ENCODE data around the gene CACNG7.

Gene CACNG7

GRCh38 chr19:53982001-53982451 lies 72.9 kb downstream of the CACNG7 start:
- DNase-seq (ENCODE audit: low read depth in 3 of 3) = no peak

- DNase-seq (ENCODE audit: low read depth in 3 of 3) = no peak
Observed at GRCh38 chr19:53982611-53983010, 73.5 kb downstream of the CACNG7 start.

GRCh38 chr19:53983457-53984289 lies 74.6 kb downstream of the CACNG7 start:
- DNase-seq (ENCODE audit: low read depth in 3 of 3) = no peak

DNA sequence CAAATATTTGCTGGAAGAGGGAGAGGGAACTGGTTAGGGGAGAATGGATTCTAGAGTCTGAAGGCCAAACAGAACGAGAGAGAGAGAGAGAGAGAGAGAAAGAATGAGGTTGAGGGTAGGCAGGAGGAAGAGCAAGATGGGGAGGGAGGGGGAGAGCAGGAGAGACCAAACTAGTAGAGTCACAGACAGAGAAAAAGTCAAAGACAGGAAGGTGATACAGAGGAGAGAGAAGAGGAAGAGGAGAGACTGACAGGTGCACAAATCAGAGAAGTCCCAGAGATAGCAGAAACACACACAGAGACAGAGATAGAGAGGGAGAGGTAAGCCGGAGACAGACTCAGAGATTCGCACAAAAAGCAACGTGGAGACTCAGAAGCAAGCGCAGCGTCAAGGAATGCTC lies 76.8 kb downstream of the CACNG7 start:
- DNase-seq (ENCODE audit: low read depth in 3 of 3) = no peak

DNA sequence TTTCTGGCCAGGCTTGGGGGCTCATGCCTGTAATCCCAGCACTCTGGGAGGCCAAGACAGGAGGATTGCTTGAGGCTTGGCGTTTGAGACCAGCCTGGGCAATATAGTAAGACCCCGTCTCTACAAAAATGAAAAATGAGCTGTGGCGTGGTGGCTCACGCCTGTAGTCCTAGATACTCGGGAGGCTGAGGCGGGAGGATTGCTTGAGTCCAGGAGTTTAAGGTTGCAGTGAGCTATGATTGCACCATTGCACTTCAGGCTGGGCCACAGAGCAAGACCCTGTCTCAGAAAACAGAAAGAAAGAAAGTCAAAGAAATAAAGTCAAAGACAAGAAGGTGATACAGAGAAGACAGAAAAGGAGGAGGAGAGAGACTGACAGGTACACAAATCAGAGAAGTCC lies 79.9 kb downstream of the CACNG7 start:
- DNase-seq (ENCODE audit: low read depth in 3 of 3) = no peak

DNA sequence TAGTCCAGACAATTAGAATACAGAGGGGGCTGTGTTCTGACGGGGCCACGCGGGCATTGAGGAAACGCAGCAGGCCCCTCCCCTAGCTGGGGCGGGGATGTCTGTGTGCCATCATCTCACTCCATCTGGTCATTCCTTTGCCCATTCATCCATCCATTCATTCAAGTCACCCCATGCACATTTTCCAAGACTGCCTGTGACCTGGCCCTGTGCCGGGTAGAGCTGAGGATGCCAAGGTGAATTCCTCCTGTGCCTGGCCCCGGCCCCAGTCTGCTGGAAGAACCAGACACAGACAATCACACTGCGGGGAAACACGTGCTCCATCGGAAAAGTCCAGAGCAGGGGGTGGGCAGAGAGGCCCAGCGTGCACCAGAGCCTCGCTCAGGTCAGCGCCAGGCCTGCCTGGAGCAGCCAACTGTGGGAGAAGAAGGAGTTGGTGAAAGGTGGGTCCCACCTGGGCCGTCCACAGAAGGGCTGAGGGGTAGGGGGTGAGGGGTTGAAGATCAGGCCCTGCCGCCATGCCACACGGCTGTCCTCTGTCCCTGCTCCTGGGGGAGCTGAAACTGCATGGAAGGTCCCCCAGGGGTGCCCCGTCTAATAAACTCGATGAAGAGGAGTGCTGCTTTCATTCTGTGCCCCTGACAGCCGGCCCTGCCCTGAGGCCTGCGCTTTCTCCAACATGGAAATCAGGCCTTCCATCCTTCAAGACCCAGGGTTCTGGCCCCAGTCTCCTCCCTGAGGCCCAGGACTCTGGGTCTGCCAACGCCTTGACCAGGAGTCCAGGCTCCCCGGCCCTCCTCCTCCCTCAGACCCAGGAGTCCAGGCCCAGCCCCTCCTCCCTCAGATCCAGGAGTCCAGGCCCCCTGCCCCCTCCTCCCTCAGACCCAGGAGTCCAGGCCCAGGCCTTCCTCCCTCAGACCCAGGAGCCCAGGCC lies 80.8 kb downstream of the CACNG7 start:
- DNase-seq (ENCODE audit: low read depth in 3 of 3) = no peak

DNA sequence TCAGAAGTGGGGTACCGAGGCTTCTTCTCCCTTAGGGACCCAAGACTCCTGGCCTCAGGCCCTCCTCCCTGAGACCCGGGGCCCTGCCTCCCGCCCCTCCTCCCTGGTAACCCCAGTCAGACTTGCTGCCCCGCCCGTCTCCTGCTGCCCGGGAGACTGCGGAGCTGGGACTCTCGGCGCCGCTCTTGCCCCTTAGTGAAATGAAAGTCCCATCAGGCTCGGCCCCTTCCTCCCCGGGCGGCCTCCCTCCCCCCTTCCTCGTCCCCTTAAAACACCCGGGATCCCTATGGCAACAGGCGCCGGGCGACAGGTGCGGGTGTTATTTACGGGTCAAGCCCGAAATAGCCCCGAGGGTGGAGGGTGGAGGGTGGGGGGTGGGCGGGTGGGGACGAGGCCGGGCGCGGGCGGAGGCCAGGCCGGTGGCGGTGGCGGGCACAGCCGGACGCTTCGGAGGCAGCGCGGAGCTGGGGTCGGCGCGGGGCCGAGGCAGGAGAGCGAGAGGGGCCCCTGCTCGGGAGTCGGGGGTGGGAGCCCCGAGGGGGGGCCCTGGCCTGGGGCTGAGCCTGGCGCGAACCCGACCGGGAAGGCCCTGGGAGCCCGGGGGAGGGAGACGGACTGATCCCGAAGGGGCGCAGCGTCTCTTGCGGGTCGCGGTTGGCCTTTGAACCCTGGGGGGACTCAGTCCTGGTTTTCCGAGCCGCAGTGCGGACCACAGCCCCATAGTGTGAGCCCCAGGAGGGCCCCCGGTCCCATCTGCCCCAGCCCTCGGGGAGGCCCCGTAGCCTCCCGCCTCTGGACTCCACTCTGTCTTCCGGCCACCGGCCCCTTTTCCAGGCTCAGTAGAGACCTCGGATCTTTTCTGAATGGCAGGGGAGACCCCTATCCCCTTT lies 82.4 kb downstream of the CACNG7 start, which contains the start of gene CACNG6:
TSS of gene CACNG6 (plus strand) at position 414 of the 890 bp plus-strand sequence. CDS start 1,241 bp downstream, outside the sequence.
- no peak for DNase-seq (ENCODE audit: low read depth in 3 of 3)

GRCh38 chr19:53992211-53992610 lies 83.1 kb downstream of the CACNG7 start:
- no peak for DNase-seq (ENCODE audit: low read depth in 3 of 3)

- no peak for DNase-seq (ENCODE audit: low read depth in 3 of 3)
Observed at GRCh38 chr19:53992815-53993214, 83.7 kb downstream of the CACNG7 start.

GRCh38 chr19:53993448-53993847 lies 84.4 kb downstream of the CACNG7 start:
- no peak for DNase-seq (ENCODE audit: low read depth in 3 of 3)

Data from stimulated activated CD4-positive, alpha-beta T cell treated with anti-CD3 and anti-CD28 coated beads, TNF-alpha, amount 100 ng/mL, for 4 hours (primary cell).